ENCODE results near the gene SLC29A2.
A peak's percentile ranks its signal among the peaks of the same experiment; 100 is the strongest.
"Not testable (repeated sequence)": the region's sequence is repeated elsewhere in the genome, so short reads cannot be mapped to it uniquely, and the experiment has no call there.

The SLC29A2 gene

GRCh38 chr11:66388780-66389386, 17.3 kb upstream of the SLC29A2 start:
- intact Hi-C loops (cut with DNase I): no loop called here
- DNase-seq: peak in 41 of 42 donors; percentile 19 to 82 (median 57)

- peak; percentile 66 to 94 (median 86) for DNase-seq
- intact Hi-C loops (cut with DNase I): no loop called here
These were observed 14.9 kb upstream of the SLC29A2 start for GRCh38 chr11:66386171-66387069.

GRCh38 chr11:66384316-66384715, 12.8 kb upstream of the SLC29A2 start:
- intact Hi-C loops (cut with DNase I); DNase-seq: not testable (repeated sequence)

GRCh38 chr11:66380264-66380663, 8.7 kb upstream of the SLC29A2 start:
- intact Hi-C loops (cut with DNase I); DNase-seq: not testable (repeated sequence)

GRCh38 chr11:66373690-66374287, 2.2 kb upstream of the SLC29A2 start:
- DNase-seq; intact Hi-C loops (cut with DNase I): not testable (repeated sequence)

- peak in 8 of 42 donors; percentile 20 to 52 (median 34) for DNase-seq
- intact Hi-C loops (cut with DNase I): no loop called here
These were observed 1.7 kb upstream of the SLC29A2 start for GRCh38 chr11:66373265-66373664.

GRCh38 chr11:66369073-66369894, 2.3 kb downstream of the SLC29A2 start:
- DNase-seq: no peak

GRCh38 chr11:66368484-66368883, 3.1 kb downstream of the SLC29A2 start:
- no peak for DNase-seq
- intact Hi-C loops (cut with DNase I): no loop called here

More at GRCh38 chr11:66369073-66369894, 2.3 kb downstream of the SLC29A2 start:
- intact Hi-C loops (cut with DNase I): no loop called here

- no peak for DNase-seq
- intact Hi-C loops (cut with DNase I): no loop called here
These were observed 3.8 kb downstream of the SLC29A2 start for GRCh38 chr11:66367561-66368312.

GRCh38 chr11:66366844-66367477, 4.6 kb downstream of the SLC29A2 start:
- intact Hi-C loops (cut with DNase I): no loop called here
- no peak for DNase-seq

GRCh38 chr11:66365711-66366619, 5.6 kb downstream of the SLC29A2 start:
- intact Hi-C loops (cut with DNase I): no loop called here
- DNase-seq: no peak

- intact Hi-C loops (cut with DNase I): no loop called here
- no peak for DNase-seq
These were observed 6.4 kb downstream of the SLC29A2 start for GRCh38 chr11:66365166-66365565.

GRCh38 chr11:66363805-66364535, 7.6 kb downstream of the SLC29A2 start:
- peak in 27 of 42 donors; percentile 12 to 70 (median 47) for DNase-seq
- intact Hi-C loops (cut with DNase I): no loop called here

GRCh38 chr11:66363187-66363601, 8.4 kb downstream of the SLC29A2 start:
- intact Hi-C loops (cut with DNase I): no loop called here
- no peak for DNase-seq

- intact Hi-C loops (cut with DNase I): no loop called here
- no peak for DNase-seq
These were observed 8.9 kb downstream of the SLC29A2 start for GRCh38 chr11:66362481-66363147.

- DNase-seq: no peak
- intact Hi-C loops (cut with DNase I): no loop called here
These were observed 10.0 kb downstream of the SLC29A2 start for GRCh38 chr11:66361502-66361941.
